ENCODE data around the gene IRGM. TPM values are rescaled to one million over a fixed set of nuclear protein-coding genes. Genes with fewer than 3 reads are reported as not detected.

Gene IRGM
- not detected in 2 replicates for total RNA-seq

GRCh38 chr5:150846308-150846653 lies at the start of gene IRGM:
TSS of gene IRGM (plus strand) at chr5:150846521. CDS start at chr5:150848124, 1,603 bp downstream.

Other genes with a start within 250 kb of the IRGM start
- 25.9 and 32.5 TPM in 2 replicates for gene SYNPO, start 205.9 kb upstream of the IRGM start, total RNA-seq
- under 0.01 and 0.22 TPM in 2 replicates for gene MYOZ3, start 185.3 kb upstream of the IRGM start, total RNA-seq
- gene RBM22, start 145.5 kb upstream of the IRGM start, total RNA-seq: 47.2 and 52.7 TPM in 2 replicates
- gene DCTN4, start 87.5 kb upstream of the IRGM start, total RNA-seq: 51.3 and 51.7 TPM in 2 replicates
- 1.0 and 1.7 TPM in 2 replicates for gene SMIM3, start 67.8 kb upstream of the IRGM start, total RNA-seq
- 7.4 and 11.4 TPM in 2 replicates for gene ZNF300, start 58.5 kb downstream of the IRGM start, total RNA-seq
- gene GPX3, start 174.1 kb downstream of the IRGM start, total RNA-seq: 4.7 and 15.5 TPM in 2 replicates
- gene TNIP1, start 234.5 kb downstream of the IRGM start, total RNA-seq: 74.5 and 77.5 TPM in 2 replicates